Measurements from ENCODE around the gene SLC28A3. TPM values are rescaled to one million over a fixed set of nuclear protein-coding genes. Genes with fewer than 3 reads are reported as not detected.

The SLC28A3 gene
- total RNA-seq, 1 experiment from 2014 or later: not detected

DNA sequence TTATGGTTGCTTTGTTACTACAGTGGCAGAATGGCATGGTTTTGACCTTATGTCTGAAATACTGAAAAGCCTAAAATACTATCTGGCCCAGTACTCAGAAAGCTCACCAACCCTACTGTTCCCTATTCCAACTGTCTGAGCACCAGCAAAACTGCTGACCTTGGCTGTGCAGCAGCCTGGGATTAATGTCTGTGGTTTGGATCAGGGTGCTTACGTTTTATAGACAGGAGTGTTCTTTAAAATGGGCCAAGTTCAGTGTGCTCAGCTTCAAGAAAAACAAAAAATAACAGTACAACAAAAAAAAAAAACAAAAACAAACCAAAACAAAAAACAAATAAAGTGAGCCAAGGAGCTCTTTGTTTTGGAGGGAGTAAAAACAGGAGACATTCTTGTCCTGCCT lies 36.4 kb downstream of the SLC28A3 start:
- no peaks in the 10 kb centered on the region for H3K27me3 Mint-ChIP-seq (ENCODE audit: low read depth)
- H3K4me1 Mint-ChIP-seq: peaks cover 20% of the 10 kb centered on the region
- H3K4me3 Mint-ChIP-seq: no peak overlapping the region
- TF ChIP-seq, protein P1, sequence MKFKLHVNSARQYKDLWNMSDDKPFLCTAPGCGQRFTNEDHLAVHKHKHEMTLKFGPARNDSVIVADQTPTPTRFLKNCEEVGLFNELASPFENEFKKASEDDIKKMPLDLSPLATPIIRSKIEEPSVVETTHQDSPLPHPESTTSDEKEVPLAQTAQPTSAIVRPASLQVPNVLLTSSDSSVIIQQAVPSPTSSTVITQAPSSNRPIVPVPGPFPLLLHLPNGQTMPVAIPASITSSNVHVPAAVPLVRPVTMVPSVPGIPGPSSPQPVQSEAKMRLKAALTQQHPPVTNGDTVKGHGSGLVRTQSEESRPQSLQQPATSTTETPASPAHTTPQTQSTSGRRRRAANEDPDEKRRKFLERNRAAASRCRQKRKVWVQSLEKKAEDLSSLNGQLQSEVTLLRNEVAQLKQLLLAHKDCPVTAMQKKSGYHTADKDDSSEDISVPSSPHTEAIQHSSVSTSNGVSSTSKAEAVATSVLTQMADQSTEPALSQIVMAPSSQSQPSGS (CRISPR knock-in tag; IDR thresholded peaks at IDR 0.05; ENCODE audit: borderline replicate concordance, low read depth): no peak
- TF ChIP-seq, protein P2, sequence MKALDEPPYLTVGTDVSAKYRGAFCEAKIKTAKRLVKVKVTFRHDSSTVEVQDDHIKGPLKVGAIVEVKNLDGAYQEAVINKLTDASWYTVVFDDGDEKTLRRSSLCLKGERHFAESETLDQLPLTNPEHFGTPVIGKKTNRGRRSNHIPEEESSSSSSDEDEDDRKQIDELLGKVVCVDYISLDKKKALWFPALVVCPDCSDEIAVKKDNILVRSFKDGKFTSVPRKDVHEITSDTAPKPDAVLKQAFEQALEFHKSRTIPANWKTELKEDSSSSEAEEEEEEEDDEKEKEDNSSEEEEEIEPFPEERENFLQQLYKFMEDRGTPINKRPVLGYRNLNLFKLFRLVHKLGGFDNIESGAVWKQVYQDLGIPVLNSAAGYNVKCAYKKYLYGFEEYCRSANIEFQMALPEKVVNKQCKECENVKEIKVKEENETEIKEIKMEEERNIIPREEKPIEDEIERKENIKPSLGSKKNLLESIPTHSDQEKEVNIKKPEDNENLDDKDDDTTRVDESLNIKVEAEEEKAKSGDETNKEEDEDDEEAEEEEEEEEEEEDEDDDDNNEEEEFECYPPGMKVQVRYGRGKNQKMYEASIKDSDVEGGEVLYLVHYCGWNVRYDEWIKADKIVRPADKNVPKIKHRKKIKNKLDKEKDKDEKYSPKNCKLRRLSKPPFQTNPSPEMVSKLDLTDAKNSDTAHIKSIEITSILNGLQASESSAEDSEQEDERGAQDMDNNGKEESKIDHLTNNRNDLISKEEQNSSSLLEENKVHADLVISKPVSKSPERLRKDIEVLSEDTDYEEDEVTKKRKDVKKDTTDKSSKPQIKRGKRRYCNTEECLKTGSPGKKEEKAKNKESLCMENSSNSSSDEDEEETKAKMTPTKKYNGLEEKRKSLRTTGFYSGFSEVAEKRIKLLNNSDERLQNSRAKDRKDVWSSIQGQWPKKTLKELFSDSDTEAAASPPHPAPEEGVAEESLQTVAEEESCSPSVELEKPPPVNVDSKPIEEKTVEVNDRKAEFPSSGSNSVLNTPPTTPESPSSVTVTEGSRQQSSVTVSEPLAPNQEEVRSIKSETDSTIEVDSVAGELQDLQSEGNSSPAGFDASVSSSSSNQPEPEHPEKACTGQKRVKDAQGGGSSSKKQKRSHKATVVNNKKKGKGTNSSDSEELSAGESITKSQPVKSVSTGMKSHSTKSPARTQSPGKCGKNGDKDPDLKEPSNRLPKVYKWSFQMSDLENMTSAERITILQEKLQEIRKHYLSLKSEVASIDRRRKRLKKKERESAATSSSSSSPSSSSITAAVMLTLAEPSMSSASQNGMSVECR (CRISPR knock-in tag; IDR thresholded peaks at IDR 0.05; ENCODE audit: borderline replicate concordance): no peak
- TF ChIP-seq TEAD4 (CRISPR knock-in tag; IDR thresholded peaks at IDR 0.05) (no peak), KAT7 (CRISPR knock-in tag; IDR thresholded peaks at IDR 0.05; ENCODE audit: borderline replicate concordance) (no peak), PRRX2 (CRISPR knock-in tag; IDR thresholded peaks at IDR 0.05) (no peak), NR1H2 (CRISPR knock-in tag; IDR thresholded peaks at IDR 0.05) (no peak), ZNF263 (CRISPR knock-in tag; IDR thresholded peaks at IDR 0.05; ENCODE audit: low read depth) (no peak), TEAD1 (CRISPR knock-in tag; IDR thresholded peaks at IDR 0.05) (no peak), FOXJ3 (CRISPR knock-in tag; IDR thresholded peaks at IDR 0.05; ENCODE audit: borderline replicate concordance) (no peak), ZNF138 (CRISPR knock-in tag; conservative IDR thresholded peaks at IDR 0.05) (no peak), TP53 (CRISPR knock-in tag; IDR thresholded peaks at IDR 0.05) (no peak), MYBL2 (CRISPR knock-in tag; IDR thresholded peaks at IDR 0.05) (no peak), JAZF1 (CRISPR knock-in tag; IDR thresholded peaks at IDR 0.05) (no peak), FOXK1 (CRISPR knock-in tag; IDR thresholded peaks at IDR 0.05) (no peak)
- TF ChIP-seq, protein P3, sequence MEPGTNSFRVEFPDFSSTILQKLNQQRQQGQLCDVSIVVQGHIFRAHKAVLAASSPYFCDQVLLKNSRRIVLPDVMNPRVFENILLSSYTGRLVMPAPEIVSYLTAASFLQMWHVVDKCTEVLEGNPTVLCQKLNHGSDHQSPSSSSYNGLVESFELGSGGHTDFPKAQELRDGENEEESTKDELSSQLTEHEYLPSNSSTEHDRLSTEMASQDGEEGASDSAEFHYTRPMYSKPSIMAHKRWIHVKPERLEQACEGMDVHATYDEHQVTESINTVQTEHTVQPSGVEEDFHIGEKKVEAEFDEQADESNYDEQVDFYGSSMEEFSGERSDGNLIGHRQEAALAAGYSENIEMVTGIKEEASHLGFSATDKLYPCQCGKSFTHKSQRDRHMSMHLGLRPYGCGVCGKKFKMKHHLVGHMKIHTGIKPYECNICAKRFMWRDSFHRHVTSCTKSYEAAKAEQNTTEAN (CRISPR knock-in tag; IDR thresholded peaks at IDR 0.05): no peak
- TF ChIP-seq, protein P4, sequence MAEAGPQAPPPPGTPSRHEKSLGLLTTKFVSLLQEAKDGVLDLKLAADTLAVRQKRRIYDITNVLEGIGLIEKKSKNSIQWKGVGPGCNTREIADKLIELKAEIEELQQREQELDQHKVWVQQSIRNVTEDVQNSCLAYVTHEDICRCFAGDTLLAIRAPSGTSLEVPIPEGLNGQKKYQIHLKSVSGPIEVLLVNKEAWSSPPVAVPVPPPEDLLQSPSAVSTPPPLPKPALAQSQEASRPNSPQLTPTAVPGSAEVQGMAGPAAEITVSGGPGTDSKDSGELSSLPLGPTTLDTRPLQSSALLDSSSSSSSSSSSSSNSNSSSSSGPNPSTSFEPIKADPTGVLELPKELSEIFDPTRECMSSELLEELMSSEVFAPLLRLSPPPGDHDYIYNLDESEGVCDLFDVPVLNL (CRISPR knock-in tag; IDR thresholded peaks at IDR 0.05; ENCODE audit: borderline replicate concordance, low read depth): no peak
- TF ChIP-seq, protein P5, sequence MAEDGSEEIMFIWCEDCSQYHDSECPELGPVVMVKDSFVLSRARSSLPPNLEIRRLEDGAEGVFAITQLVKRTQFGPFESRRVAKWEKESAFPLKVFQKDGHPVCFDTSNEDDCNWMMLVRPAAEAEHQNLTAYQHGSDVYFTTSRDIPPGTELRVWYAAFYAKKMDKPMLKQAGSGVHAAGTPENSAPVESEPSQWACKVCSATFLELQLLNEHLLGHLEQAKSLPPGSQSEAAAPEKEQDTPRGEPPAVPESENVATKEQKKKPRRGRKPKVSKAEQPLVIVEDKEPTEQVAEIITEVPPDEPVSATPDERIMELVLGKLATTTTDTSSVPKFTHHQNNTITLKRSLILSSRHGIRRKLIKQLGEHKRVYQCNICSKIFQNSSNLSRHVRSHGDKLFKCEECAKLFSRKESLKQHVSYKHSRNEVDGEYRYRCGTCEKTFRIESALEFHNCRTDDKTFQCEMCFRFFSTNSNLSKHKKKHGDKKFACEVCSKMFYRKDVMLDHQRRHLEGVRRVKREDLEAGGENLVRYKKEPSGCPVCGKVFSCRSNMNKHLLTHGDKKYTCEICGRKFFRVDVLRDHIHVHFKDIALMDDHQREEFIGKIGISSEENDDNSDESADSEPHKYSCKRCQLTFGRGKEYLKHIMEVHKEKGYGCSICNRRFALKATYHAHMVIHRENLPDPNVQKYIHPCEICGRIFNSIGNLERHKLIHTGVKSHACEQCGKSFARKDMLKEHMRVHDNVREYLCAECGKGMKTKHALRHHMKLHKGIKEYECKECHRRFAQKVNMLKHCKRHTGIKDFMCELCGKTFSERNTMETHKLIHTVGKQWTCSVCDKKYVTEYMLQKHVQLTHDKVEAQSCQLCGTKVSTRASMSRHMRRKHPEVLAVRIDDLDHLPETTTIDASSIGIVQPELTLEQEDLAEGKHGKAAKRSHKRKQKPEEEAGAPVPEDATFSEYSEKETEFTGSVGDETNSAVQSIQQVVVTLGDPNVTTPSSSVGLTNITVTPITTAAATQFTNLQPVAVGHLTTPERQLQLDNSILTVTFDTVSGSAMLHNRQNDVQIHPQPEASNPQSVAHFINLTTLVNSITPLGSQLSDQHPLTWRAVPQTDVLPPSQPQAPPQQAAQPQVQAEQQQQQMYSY (CRISPR knock-in tag; IDR thresholded peaks at IDR 0.05): no peak
- TF ChIP-seq, protein P6, sequence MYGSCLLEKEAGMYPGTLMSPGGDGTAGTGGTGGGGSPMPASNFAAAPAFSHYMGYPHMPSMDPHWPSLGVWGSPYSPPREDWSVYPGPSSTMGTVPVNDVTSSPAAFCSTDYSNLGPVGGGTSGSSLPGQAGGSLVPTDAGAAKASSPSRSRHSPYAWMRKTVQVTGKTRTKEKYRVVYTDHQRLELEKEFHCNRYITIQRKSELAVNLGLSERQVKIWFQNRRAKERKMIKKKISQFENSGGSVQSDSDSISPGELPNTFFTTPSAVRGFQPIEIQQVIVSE (CRISPR knock-in tag; IDR thresholded peaks at IDR 0.05; ENCODE audit: borderline replicate concordance): no peak
- TF ChIP-seq, protein P7, sequence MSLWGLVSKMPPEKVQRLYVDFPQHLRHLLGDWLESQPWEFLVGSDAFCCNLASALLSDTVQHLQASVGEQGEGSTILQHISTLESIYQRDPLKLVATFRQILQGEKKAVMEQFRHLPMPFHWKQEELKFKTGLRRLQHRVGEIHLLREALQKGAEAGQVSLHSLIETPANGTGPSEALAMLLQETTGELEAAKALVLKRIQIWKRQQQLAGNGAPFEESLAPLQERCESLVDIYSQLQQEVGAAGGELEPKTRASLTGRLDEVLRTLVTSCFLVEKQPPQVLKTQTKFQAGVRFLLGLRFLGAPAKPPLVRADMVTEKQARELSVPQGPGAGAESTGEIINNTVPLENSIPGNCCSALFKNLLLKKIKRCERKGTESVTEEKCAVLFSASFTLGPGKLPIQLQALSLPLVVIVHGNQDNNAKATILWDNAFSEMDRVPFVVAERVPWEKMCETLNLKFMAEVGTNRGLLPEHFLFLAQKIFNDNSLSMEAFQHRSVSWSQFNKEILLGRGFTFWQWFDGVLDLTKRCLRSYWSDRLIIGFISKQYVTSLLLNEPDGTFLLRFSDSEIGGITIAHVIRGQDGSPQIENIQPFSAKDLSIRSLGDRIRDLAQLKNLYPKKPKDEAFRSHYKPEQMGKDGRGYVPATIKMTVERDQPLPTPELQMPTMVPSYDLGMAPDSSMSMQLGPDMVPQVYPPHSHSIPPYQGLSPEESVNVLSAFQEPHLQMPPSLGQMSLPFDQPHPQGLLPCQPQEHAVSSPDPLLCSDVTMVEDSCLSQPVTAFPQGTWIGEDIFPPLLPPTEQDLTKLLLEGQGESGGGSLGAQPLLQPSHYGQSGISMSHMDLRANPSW (CRISPR knock-in tag; conservative IDR thresholded peaks at IDR 0.05; ENCODE audit: low read depth): no peak
- TF ChIP-seq, protein P8, sequence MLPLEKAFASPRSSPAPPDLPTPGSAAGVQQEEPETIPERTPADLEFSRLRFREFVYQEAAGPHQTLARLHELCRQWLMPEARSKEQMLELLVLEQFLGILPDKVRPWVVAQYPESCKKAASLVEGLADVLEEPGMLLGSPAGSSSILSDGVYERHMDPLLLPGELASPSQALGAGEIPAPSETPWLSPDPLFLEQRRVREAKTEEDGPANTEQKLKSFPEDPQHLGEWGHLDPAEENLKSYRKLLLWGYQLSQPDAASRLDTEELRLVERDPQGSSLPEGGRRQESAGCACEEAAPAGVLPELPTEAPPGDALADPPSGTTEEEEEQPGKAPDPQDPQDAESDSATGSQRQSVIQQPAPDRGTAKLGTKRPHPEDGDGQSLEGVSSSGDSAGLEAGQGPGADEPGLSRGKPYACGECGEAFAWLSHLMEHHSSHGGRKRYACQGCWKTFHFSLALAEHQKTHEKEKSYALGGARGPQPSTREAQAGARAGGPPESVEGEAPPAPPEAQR (CRISPR knock-in tag; IDR thresholded peaks at IDR 0.05): no peak
- H3K27ac Mint-ChIP-seq: no peak overlapping the region
- ChIA-PET POLR2A (interaction anchor here (0.6 kb wide), 1 partner anchor 15 kb away, joined by 3 read pairs; no protein-coding TSS in a partner anchor), CTCF (no interaction called here)
- H3K36me3 Mint-ChIP-seq: no peaks in the 10 kb centered on the region
- no peak for DNase-seq (ENCODE audit: low spot score)
- ATAC-seq: no peak
- H3K9me3 Mint-ChIP-seq: peaks cover 13% of the 10 kb centered on the region

Measured in WTC11 (cell line).